HEK293T (cell line): ENCODE measurements around the gene KIAA1210.

ENCODE experiments used
- ARNT ChIP-seq: fragments of 450-650 bp; IDR thresholded peaks from 2 replicates; pipeline ENCODE4 v1.6.1; 2017; ENCODE audit warnings: mild to moderate bottlenecking
- BHLHE40 ChIP-seq: fragments of 450-650 bp; IDR thresholded peaks from 2 replicates; pipeline ENCODE4 v1.6.1; 2016; ENCODE audit warnings: mild to moderate bottlenecking, moderate library complexity, borderline replicate concordance
- FOXA1 ChIP-seq: fragments of 450-650 bp; IDR thresholded peaks from 2 replicates; pipeline ENCODE4 v1.6.1; 2016; ENCODE audit warnings: mild to moderate bottlenecking
- FOXK2 ChIP-seq: fragments of 450-650 bp; IDR thresholded peaks from 2 replicates; pipeline ENCODE4 v1.6.1; 2016; ENCODE audit warnings: mild to moderate bottlenecking
- FOXM1 ChIP-seq: fragments of 450-650 bp; IDR thresholded peaks from 2 replicates; pipeline ENCODE4 v1.6.1; 2017; ENCODE audit warnings: mild to moderate bottlenecking, borderline replicate concordance
- HDGF ChIP-seq: fragments of 450-650 bp; IDR thresholded peaks from 2 replicates; pipeline ENCODE4 v1.6.1; 2017; ENCODE audit warnings: antibody characterized with exemption, borderline replicate concordance
- L3MBTL2 ChIP-seq: fragments of 450-650 bp; conservative IDR thresholded peaks from 2 replicates; pipeline ENCODE4 v1.6.1; 2016; ENCODE audit warnings: mild to moderate bottlenecking
- NFRKB ChIP-seq: fragments of 450-650 bp; IDR thresholded peaks from 2 replicates; pipeline ENCODE4 v1.6.1; 2016; ENCODE audit warnings: mild to moderate bottlenecking, moderate library complexity
- SP1 ChIP-seq: fragments of 450-650 bp; IDR thresholded peaks from 2 replicates; pipeline ENCODE4 v1.6.1; 2017
- TARDBP ChIP-seq: fragments of 450-650 bp; IDR thresholded peaks from 2 replicates; pipeline ENCODE4 v1.6.1; 2016
- ZNF384 ChIP-seq: fragments of 450-650 bp; IDR thresholded peaks from 2 replicates; pipeline ENCODE4 v1.6.1; 2016
- TF ChIP-seq, protein P1 (sequence below): fragments of 450-650 bp; IDR thresholded peaks from 2 replicates; pipeline ENCODE4 v1.6.1; 2016

DNA sequence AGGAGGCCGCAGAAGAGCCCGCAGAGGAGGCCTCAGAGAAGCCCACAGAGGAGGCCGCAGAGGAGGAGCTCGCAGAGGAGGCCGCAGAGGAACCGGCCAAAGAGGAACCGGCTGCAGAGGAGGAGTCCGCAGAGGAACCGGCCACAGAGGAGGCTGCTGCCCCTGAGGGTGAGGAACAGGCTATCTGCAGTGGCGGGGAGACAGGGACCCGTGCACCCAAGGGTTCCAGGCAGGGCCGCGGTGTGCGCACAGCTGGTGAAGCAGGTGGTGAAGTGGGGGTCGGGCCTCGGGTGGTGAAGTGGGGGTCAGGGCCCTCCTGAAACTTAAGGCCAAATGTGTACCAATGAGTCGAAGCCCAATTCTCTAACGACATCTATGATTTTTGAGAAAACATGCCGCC is 53.7 kb downstream of the KIAA1210 start:
- TF ChIP-seq HDGF (no peak), FOXK2 (no peak), FOXM1 (no peak), ARNT (no peak), L3MBTL2 (no peak), BHLHE40 (no peak), FOXA1 (no peak), ZNF384 (no peak), SP1 (no peak), NFRKB (no peak), TARDBP (no peak)
- TF ChIP-seq, protein P1, sequence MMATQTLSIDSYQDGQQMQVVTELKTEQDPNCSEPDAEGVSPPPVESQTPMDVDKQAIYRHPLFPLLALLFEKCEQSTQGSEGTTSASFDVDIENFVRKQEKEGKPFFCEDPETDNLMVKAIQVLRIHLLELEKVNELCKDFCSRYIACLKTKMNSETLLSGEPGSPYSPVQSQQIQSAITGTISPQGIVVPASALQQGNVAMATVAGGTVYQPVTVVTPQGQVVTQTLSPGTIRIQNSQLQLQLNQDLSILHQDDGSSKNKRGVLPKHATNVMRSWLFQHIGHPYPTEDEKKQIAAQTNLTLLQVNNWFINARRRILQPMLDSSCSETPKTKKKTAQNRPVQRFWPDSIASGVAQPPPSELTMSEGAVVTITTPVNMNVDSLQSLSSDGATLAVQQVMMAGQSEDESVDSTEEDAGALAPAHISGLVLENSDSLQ: no peak
